Activated T-cell treated with anti-CD3 and anti-CD28 coated beads, Interleukin-2, amount 50 U/mL, for 48 hours (primary cell): Measurements from ENCODE around the gene NODAL.
"Not testable (repeated sequence)": the region's sequence is repeated elsewhere in the genome, so short reads cannot be mapped to it uniquely, and the experiment has no call there.

ENCODE experiments used
- DNase-seq, 2 experiments: peaks; one replicate each; pipeline ENCODE4 v3.0.0-alpha.2; 2020

NODAL gene

GRCh38 chr10:70441161-70441894, at the start of gene NODAL:
NODAL (minus strand) TSS chr10:70441681; CDS start chr10:70441667, 14 bp downstream.
- DNase-seq = peak; percentile 32 to 41

DNA sequence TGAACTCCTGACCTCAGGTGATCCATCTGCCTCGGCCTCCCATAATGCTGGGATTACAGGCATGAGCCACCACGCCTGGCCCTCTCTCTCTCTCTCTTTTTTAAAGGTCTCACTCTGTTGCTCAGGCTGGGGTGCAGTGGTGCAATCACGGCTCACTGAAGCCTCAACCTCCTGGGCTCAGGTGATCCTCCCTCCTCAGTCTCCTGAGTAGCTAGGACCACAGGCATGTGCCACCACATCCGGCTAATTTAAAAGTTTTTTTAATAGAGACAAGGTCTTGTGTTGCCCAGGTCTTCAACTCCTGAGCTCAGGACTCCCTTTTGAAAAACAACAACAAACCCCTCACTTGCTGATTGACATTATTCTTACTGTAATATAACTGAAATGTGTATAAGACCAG, 48.7 kb upstream of the NODAL start:
- no peak for DNase-seq

- no peak for DNase-seq
These were observed 46.3 kb upstream of the NODAL start for GRCh38 chr10:70487824-70488223.

GRCh38 chr10:70483872-70484271, 42.4 kb upstream of the NODAL start:
- not testable (repeated sequence) for DNase-seq

DNA sequence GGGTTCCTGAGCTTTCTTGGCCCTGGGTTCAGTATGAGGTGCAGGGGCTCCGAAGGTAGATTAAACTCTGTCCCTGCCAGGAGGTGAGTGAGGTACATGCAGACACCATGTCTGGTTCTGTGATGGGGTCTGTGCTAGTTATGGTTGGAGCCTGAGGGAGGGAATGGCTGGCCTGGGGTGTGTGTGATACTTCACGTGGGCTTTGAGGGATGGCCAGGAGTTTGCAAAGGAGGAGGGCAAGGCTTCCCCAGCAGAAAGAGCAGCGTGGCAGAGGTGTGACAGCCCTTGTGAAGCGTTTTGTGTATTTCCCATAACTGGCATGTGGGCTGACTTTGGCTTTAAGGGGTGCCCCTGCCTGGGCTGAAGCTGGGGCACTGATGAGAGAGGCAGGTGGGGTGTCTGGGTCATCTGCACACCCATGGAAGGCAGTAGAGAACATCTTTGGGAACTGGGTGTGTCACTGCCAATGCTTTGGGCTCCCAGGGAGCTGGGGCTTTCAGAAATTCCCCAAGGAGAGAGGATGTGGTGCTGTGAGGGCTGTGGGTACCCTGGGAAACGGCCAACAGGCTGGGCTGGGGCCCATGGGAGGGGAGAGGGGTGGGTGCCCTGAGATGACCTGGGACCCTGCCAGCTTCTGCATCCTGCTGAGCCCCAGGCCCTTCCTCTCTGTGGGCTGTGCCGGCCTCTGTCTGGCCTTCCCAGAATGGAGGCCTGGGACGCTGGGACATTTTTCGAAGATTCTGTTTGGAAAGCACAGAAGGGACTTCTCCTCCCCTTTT, 41.7 kb upstream of the NODAL start:
- no peak for DNase-seq

DNA sequence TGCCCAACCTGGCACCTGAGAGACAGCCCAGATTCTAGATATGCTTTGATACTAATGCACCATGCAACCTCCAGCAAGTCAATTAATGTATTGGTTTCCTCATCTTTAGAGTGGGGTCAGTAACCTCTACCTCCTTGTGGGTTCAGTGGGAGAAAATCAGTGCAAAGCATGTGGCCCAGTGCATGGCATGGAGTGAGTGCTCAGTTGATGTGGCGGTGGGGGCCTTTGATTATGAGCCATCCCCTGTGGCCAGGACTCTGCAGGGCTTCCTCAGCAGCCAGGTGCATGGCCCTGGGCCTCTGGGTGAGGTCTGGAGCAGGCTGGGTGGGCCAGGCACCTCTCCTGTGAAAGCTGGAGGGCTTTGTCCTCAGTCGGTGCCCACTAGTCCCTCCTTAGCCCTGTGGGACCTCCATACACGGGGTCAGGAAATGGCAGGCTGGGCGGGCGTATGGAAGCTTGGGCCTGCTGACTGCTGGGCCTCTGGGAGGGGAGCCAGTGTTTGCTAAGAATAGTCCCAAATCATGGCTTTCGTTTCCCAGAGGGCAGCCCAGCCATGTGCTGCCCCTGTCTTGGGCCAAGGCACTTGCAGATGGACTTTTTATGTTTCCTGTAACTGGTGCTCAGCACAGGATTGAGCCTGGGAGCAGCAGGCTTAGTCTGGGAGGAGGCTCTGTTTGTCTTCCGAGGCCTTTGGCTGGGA, 40.5 kb upstream of the NODAL start:
- DNase-seq = no peak

GRCh38 chr10:70481105-70481504, 39.6 kb upstream of the NODAL start:
- no peak for DNase-seq

- peak in 1 of 2 experiments; percentile 47 for DNase-seq
These were observed 38.9 kb upstream of the NODAL start for GRCh38 chr10:70480239-70480861.

- peak in 1 of 2 experiments; percentile 27 for DNase-seq
These were observed 38.3 kb upstream of the NODAL start for GRCh38 chr10:70479626-70480238.

GRCh38 chr10:70479165-70479581, 37.7 kb upstream of the NODAL start:
- DNase-seq = no peak

DNA sequence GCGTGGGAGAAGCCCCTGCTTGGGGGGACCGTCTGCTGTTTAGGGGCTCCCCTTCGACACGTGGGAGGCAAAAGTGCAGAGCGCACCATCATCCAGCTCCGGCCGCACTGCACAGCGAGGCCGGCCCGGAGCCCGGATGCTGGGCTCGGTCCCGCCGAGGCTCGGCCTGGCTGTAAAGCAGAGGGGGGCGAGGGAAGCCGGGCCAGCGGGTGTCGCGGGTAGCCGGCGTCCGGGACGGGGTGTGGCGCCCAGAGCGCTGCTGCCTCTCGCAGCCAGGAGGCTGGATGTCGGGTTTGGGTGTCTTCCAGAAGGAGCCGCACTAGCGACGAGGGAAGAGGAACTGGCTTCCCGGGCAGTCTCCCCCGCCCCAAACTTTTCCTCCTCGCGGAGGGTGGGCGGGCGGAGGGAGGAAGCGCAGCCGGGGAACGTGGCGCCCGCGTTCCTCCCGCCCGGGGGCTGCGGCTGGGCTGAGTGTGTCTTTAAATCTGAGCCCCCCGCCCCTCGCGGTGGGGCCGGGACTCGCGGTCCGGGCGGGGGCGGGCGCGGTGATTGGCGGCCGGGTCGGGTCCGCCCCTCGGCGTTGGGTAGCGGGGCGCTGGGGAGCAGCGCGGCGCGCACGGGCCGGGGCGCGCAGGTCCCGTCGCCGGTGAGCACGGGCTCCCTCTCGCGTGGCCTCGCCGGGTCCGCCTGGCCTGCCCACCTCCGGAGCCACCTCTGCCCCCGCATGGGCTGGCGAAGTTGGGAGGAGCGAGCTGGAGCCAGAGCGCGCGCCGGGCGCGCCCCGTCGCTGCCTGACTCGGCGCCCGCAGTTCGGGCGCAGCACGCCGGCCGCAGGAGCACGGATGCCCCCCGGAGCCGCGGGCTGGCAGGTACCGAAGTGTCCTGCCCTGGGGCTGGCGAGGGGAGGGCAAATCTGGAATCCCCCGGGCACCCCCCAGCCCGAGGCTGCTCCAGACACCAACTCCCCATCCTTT, 37.0 kb upstream of the NODAL start, which contains the start of gene PALD1:
TSS of gene PALD1 (plus strand) at position 577 of the 974 bp plus-strand sequence. CDS start 47,185 bp downstream, outside the sequence.
- DNase-seq = peak; percentile 64 to 72

DNA sequence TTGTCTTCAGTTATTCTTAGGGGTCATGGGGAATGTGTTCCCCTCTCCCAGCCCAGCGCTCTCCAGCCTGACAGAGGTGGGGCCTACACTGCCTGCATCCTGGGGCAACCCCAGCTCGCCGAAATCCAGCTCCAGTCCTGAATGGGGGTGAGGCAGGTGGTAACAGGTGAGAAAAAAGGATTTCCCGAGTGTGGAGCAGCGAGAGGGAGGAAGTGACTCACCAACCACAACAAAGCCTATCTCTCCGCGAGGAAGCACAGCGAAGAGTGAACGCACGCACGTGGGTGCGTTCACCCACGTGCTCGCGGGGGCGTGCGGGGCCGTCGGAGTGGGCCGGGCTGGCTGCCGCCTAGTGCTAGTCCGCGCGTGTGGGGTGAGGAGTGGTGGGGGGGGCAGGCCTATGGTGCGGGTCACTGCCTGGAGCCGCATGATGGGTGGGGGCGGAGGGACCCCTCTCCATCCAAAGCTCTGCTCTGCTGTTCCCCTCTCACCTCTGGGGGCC, 36.2 kb upstream of the NODAL start:
- DNase-seq = peak; percentile 73 to 79

DNA sequence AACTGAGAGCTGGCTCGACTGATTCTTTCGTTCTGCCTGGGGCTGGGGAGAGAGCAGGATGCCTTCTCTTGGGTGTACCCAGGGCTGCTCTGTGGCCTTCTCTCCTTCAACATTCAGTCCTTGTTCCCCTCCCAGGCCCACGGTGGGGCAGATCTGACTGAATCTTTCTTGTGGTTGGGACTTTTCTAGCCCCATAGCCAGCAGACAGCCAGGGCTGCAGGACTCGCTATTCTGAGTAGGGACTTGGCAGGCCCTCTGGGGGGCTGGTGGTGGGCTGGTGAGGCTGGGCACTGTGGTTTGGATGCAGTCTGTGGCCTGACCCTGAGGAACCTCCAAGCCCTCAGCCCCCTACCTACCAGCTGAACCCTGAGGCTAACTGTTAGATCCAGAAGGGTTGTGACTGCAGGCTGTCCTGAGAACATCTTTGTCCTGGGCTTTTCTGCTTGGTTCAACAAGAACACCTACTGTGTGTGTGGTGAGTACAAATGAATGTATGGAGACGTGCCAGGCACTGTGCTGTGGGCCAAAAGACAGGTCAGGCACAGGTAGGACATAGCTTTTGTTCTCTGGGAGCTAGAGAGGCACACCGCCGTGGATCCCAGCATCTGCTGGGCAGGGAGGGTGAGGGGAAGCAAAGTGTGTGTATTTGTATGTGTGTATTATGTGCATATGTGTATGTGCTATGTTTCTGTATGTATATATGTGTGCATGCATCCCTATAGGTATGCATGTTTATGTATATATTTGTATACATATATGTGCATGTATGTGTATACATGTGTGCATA, 35.0 kb upstream of the NODAL start:
- DNase-seq = peak; percentile 43 to 44

DNA sequence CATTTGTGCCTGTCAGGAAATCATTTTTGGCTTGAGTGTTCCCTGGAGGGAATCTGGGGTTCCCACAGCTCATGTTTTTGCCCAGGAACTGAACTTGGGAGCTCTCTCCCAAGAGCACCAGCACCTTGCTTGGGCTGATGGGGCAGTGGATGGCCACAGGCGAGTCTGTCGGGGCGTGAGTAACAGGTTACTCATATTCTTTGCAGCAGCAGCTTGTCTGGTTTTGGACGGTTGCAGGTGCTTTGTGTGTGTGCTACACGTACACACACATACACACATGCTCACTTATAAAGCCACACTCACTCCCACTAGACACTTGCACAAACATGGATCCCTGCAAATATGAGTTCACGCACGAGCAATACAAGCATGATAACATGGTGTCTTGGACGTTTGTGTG, 34.2 kb upstream of the NODAL start:
- peak in 1 of 2 experiments; percentile 41 for DNase-seq

DNA sequence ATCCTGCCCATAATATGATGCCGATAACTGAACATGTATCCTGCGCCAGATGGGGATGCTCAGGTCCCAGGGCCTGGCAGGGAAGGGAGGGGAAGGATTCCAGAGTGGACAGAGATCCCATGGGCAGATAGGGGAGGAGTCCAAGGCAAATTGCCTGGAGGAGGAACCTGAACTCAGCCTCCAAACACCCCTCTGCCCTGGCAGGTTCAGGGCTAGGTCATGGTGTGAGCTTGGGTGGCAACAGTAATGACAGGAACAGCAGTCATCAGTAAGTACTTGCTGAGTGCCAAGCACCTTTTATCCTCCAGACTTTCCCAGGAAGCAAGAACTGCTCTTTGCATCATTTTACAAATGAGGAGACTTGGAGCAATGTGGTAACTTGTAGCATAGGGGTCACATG, 33.3 kb upstream of the NODAL start:
- no peak for DNase-seq

- no peak for DNase-seq
These were observed 31.4 kb upstream of the NODAL start for GRCh38 chr10:70472799-70473454.

- DNase-seq = no peak
These were observed 25.5 kb upstream of the NODAL start for GRCh38 chr10:70466951-70467350.

DNA sequence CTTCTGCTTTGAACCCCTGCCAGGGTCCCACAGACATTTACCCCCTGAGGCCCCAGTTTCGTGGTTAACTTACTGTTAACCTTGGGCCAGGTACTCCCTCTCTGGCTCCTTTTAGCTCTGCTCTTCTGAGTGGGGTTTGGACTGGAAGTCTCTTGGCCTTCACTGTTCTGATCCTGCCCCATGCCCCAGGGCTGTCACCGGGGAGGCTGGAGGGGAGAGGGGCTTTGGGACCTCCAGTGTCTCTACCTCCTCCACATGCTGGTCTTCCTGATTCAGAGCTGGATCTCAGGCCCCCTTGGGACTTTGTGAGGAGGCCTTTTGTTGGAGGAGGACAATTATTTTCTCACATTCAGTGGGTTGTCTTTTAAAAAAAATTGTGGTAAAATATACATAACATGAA, 24.4 kb upstream of the NODAL start:
- no peak for DNase-seq

DNA sequence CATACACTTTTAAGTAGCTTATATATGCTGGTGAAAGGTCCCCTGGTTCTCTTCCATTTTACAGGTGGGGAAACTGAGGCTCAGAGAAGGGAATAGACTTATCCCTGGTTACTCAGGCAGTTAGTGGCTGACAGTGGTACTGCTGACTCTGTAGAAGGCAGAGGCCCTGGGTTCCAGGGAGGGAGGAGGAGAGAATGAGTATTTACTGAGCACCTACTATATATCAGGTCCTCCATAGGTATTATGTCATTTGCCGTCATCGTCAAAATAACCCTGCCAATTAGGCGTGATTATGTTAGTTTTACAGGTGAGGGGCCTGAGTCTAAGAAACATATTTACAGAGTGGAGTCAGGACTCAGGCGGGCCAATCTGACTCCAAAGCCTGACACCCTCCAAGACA, 23.8 kb upstream of the NODAL start:
- DNase-seq = no peak
